ENCODE data around the gene PRSS27. TPM values are rescaled to one million over a fixed set of nuclear protein-coding genes. Genes with fewer than 3 reads are reported as not detected.
"Not testable (repeated sequence)": the region's sequence is repeated elsewhere in the genome, so short reads cannot be mapped to it uniquely, and the experiment has no call there.

Gene PRSS27
- total RNA-seq, 3 donors from 2014 or later: 1.1 to 2.2 (median 1.4) TPM

DNA sequence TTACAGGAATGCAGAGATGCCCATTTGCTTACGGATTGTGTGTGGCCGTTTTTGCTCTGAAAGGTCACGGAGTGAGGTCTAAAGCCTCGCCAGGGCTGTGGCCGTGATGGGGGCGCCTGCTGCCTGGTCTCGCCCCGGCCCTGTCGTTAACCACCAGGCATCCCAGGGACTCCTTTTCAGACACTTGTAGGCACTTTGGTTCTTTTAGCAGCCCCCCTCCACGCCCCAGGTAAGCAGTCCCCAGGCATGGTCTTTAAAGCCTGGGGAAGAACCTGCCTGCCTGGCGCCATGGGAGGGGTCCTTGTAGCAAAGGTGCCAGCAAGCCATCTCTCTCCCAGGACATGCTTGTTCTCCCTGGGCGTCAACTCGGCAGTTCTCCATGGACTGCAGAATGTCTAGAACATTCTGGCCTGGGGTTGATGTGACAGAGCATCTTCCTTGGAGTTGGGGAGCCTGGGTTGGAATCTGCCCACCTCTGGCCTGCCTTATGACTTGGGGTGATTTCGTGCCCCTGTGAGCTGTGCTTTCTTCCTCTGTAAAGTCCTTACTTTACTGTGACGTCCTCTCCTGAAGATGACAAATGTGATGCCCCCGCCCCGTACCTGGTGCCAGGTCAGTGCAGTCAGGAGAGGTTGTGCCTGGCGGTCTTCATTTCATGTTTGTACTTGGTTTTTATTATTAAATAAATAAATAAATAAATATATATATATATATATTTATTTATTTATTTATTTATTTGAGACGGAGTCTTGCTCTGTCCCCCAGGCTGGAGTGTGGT is 32.3 kb downstream of the PRSS27 start:
- Histone ChIP-seq H3K9me3 (no peaks in the 10 kb centered on the region), H3K4me3 (no peak overlapping the region), H3K36me3 (ENCODE audit: low read depth) (no peaks in the 10 kb centered on the region), H3K4me1 (ENCODE audit: low read depth) (peaks cover 9% of the 10 kb centered on the region)
- no peak for ATAC-seq
- peak in 1 of 3 donors; percentile 37 for DNase-seq
- TF ChIP-seq, protein P1, sequence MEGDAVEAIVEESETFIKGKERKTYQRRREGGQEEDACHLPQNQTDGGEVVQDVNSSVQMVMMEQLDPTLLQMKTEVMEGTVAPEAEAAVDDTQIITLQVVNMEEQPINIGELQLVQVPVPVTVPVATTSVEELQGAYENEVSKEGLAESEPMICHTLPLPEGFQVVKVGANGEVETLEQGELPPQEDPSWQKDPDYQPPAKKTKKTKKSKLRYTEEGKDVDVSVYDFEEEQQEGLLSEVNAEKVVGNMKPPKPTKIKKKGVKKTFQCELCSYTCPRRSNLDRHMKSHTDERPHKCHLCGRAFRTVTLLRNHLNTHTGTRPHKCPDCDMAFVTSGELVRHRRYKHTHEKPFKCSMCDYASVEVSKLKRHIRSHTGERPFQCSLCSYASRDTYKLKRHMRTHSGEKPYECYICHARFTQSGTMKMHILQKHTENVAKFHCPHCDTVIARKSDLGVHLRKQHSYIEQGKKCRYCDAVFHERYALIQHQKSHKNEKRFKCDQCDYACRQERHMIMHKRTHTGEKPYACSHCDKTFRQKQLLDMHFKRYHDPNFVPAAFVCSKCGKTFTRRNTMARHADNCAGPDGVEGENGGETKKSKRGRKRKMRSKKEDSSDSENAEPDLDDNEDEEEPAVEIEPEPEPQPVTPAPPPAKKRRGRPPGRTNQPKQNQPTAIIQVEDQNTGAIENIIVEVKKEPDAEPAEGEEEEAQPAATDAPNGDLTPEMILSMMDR (IDR thresholded peaks at IDR 0.05): no peak
- intact Hi-C loops (cut with DNase I, micrococcal nuclease): no loop called here

DNA sequence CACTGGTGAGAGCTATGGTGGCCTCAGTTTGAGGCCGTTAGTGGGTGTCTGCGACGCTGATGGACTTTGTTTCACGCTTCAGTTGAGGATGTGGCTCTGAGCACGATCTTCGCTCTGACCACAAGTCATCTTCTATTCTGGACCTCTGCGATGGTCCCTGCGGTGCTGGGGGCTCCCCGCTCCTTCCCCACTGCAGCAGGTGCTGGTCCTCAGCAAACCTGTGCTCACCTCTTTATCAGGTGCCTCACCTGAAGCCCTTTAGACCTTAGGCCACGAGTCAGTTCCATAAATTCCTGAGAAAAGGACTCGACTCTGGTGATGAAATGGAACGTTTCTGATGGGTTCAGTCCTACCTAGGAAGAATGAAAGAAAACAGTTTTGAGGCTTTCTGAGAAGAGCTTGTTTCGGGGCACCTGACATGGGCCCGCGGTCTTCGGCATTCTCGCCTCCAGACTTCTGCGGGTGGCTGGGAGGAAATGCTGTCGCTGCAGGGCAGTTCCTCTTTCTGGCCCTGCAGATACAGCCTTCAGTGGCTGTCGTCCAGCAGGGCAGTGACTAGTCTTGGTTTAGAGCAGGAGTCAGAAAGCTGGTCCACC is 33.0 kb downstream of the PRSS27 start:
- DNase-seq (peak; percentile 45 to 79 (median 59)), ATAC-seq (peak; percentile 7)
- Histone ChIP-seq H3K36me3 (ENCODE audit: low read depth) (no peaks in the 10 kb centered on the region), H3K9me3 (no peaks in the 10 kb centered on the region), H3K4me1 (ENCODE audit: low read depth) (peaks cover 9% of the 10 kb centered on the region), H3K4me3 (no peak overlapping the region)
- TF ChIP-seq, protein P1 (IDR thresholded peaks at IDR 0.05): no peak
- intact Hi-C loops (cut with DNase I, micrococcal nuclease): no loop called here

DNA sequence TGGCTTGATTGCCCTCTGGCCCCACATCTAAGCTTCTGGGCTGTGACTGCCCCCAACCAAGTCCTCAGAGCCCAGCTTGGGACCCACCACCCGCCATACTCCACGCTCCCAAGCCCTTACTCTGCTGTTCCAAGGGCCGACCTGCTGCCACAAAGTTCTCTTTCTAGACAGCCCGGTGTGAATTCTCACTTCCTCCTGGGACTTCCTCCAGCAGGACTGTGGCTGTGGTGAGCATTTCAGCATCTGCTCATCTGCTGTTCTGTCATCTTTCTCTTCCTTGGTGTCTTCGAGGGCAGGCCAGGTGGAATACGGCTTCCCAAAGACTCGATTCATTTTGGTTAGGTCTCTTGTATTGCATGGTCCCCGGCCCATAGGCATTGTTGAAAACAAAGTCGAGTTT is 33.9 kb downstream of the PRSS27 start:
- H3K4me3 ChIP-seq; ATAC-seq; H3K9me3 ChIP-seq; DNase-seq; intact Hi-C loops (cut with DNase I, micrococcal nuclease); H3K36me3 ChIP-seq (ENCODE audit: low read depth): not testable (repeated sequence)
- H3K4me1 ChIP-seq (ENCODE audit: low read depth): peaks cover 12% of the 10 kb centered on the region

DNA sequence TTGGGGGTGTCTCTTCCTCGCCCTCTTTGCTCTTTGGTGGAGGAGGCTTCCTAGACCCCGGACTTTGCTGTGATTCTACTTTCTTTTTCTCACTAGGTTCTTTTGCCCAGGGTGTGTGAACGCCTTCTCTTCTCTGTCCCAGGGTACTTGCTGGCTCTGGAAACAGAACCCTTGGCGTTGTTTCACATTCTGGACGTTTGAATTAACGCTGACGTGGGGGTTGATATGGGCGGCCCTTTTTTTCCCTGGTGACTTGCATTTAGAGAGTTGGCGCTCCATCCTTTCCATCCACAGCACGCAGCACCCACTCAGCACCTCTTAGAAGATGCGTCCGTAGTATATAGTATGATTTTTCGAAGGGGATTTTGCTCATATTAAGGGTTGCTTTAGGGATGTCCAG is 37.0 kb downstream of the PRSS27 start:
- peak; percentile 3 for ATAC-seq
- not testable (repeated sequence) for DNase-seq

DNA sequence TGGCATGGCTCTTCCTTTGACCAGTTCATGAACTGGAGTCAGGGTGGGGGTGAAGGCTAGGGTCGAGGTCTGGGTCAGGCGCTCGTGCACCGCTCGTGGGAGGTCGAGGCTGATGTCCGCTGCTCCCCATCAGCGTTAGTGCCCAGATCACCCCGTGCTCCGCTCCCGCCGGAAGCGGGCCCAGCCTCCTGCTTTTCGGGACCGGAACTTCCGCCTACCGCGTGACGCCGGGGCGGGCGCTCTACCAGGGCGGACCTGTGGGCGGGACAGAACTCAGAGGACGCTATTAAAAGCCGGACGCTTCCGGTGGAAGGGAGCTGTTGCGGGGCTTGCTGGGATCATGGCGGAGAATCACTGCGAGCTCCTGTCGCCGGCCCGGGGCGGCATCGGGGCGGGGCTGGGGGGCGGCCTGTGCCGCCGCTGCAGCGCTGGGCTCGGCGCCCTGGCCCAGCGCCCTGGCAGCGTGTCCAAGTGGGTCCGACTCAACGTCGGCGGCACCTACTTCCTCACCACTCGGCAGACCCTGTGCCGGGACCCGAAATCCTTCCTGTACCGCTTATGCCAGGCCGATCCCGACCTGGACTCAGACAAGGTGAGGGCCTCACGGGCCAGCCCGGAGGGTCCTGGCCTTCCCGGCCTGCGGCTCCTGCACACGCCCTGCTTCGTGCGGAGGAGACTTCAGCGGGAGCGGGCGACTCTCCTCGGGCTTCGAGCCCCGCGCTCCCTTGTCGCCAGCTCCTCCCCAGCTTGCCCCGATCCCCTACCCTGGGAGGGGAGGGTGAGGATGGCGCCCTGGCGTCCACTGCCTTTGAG is 37.6 kb downstream of the PRSS27 start, which contains the start of gene KCTD5:
Gene KCTD5, plus strand, starts transcription at position 315 of the 813 bp plus-strand sequence. Its CDS starts 26 bp downstream, at position 341.
- intact Hi-C loops (cut with DNase I, micrococcal nuclease): no loop called here
- TF ChIP-seq, protein P1 (IDR thresholded peaks at IDR 0.05): no peak
- Histone ChIP-seq H3K9me3 (no peaks in the 10 kb centered on the region), H3K36me3 (ENCODE audit: low read depth) (no peaks in the 10 kb centered on the region), H3K4me3 (peak within 1 kb of the TSS; percentile 81), H3K4me1 (ENCODE audit: low read depth) (peaks cover 14% of the 10 kb centered on the region)
- ATAC-seq (peak; percentile 91), DNase-seq (peak; percentile 98)

More for the DNA sequence above, 37.0 kb downstream of the PRSS27 start:
- H3K36me3 ChIP-seq (ENCODE audit: low read depth); H3K9me3 ChIP-seq; intact Hi-C loops (cut with DNase I, micrococcal nuclease): not testable (repeated sequence)
- peak overlapping the region; percentile 81 for H3K4me3 ChIP-seq
- H3K4me1 ChIP-seq (ENCODE audit: low read depth): peaks cover 16% of the 10 kb centered on the region

DNA sequence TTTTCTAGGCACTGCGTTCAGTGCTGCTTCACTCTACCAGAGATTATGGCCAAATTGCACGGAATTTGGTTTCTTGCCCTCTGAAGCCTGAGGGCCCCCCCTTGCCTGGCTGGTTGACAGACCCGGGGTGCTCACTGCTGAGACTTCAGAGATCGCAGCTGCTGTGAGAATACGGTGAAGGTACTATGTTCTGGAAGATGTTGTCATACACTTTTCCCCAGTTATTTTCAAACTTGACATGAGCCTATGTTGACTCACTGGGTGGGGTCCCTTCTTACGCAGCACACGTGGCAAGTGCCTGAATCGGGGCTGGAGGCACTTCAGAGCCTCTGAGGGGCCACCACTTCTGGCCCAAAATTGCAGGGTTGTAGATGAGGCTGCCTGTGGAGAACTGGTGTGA is 39.7 kb downstream of the PRSS27 start:
- peak; percentile 57 for ATAC-seq
- H3K36me3 ChIP-seq (ENCODE audit: low read depth); H3K9me3 ChIP-seq; intact Hi-C loops (cut with DNase I, micrococcal nuclease); H3K4me3 ChIP-seq: not testable (repeated sequence)
- peak in 2 of 3 donors; percentile 51 to 67 for DNase-seq
- H3K4me1 ChIP-seq (ENCODE audit: low read depth): peaks cover 14% of the 10 kb centered on the region

DNA sequence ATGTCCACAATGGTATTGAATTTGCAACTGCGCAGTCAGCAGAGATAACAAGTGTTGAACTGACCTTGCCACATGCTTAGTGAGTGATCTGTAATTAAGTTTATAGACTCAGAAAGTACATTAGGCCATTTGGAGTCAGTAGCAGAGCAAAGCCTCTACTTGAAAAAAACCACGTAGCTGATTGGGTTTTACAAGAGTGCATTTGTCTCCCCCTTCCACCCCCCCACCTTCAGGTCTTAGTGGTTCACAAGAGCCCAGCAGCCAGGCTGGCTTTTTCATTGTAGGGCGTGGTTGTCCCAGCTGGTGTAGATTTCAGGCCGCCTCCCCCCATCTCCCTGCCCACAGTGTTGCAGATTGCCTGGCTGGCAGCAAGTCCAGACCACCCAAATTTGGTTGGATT is 40.1 kb downstream of the PRSS27 start:
- ATAC-seq (peak; percentile 63), DNase-seq (peak; percentile 68 to 77 (median 73))
- intact Hi-C loops (cut with DNase I, micrococcal nuclease); H3K4me3 ChIP-seq; H3K36me3 ChIP-seq (ENCODE audit: low read depth); H3K9me3 ChIP-seq: not testable (repeated sequence)
- H3K4me1 ChIP-seq (ENCODE audit: low read depth): peaks cover 14% of the 10 kb centered on the region

DNA sequence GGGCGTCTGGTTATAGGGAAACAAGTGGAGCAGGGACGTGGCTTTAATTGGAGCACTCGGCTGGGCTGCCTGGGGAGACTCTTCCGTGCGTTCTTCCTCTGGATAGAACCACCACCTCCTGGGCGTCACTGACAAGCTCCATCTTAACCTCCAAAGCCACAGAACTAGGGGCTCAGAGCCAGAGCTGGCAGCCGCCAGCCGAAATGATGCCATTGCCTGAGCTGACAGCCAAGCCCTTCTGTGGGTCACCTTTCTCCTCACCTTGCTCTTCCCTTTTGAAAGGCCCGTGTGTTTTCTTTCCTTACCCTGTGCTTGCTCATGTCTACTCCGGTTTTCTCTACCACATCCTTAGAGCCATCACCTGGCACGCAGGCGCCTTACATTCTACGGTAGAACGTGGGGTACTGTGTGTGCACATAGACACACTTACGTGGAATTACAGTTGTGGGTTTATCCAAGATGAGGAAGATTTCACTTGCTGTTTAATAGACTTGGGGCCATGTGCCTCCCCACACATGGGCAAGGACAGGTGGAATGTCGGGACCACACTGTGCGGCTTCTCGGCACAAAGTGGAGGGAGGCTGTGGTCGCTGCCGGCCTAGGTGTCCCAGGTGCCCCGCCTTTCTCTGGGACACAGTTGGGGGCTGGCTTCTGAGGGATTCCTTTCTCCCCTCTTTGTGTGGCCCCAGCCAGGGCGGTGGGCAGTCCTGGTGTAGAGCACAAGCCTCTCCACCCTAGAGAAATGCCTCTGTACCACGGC is 41.6 kb downstream of the PRSS27 start:
- H3K9me3 ChIP-seq; DNase-seq; H3K36me3 ChIP-seq (ENCODE audit: low read depth); ATAC-seq; H3K4me3 ChIP-seq; intact Hi-C loops (cut with DNase I, micrococcal nuclease): not testable (repeated sequence)
- peaks cover 18% of the 10 kb centered on the region for H3K4me1 ChIP-seq (ENCODE audit: low read depth)

DNA sequence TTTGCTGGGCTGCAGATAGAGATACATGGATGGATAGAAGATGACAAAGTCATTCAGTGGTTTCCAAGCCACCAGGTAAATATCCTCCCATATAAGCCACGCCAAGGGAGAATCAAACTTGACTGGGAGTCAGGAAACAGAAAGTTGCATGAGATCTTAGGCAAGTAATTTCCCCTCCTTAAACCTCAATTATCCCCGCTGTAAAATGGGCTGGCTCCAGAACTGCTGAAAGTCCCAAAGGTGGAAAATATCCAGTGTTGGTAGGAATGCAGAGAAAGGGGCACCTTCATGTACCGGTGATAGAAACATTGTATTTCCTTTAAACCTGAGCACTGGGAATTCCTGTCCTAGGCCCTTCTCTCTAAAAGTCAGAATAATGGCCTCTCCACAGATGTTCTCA is 43.1 kb downstream of the PRSS27 start:
- H3K9me3 ChIP-seq; DNase-seq; intact Hi-C loops (cut with DNase I, micrococcal nuclease); H3K36me3 ChIP-seq (ENCODE audit: low read depth); ATAC-seq; H3K4me3 ChIP-seq: not testable (repeated sequence)
- peaks cover 21% of the 10 kb centered on the region for H3K4me1 ChIP-seq (ENCODE audit: low read depth)
